D721Med (cell line): ENCODE measurements around the gene NALCN.

Experiments
- DNase-seq: peaks from one replicate; pipeline ENCODE4 v3.0.0; 2011; ENCODE audit warnings: low spot score; ENCODE audit not compliant: insufficient read length
- FAIRE-seq: peaks from 2 replicates; lab custom pipeline; 2011; peaks lifted over from hg19 to GRCh38; lab: Jason Lieb, UNC
- CTCF ChIP-seq: IDR thresholded peaks from 2 replicates; pipeline ENCODE4 v1.5.1; 2012; ENCODE audit warnings: mild to moderate bottlenecking, control low read depth; ENCODE audit not compliant: insufficient read depth; ENCODE audit errors: missing control alignments

Gene NALCN

GRCh38 chr13:101416181-101417042 is at the start of gene NALCN:
NALCN (minus strand) TSS chr13:101416508; CDS start chr13:101399126, 17,382 bp downstream.
- DNase-seq (no peak), FAIRE-seq (no peak)
- no peak for TF ChIP-seq CTCF

DNA sequence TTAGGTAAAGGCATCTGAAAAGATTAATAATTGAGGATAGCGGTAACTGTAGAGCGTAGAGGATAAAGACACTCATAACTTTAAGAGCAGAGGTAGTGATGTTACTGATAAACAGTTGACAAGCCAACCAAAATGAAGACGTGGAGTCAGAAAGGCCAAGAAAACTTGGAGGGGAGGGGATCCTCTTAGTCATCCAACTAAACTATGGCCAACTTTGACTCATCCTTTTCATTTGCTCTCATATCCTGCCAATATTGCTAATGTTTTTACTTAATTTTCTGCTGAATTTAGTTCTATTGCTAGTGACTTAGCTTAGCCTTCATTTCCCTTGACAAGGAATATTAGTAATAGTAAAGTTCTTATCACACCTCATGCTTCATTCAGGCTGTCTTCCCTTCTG is 49.6 kb upstream of the NALCN start:
- TF ChIP-seq CTCF, result no peak

DNA sequence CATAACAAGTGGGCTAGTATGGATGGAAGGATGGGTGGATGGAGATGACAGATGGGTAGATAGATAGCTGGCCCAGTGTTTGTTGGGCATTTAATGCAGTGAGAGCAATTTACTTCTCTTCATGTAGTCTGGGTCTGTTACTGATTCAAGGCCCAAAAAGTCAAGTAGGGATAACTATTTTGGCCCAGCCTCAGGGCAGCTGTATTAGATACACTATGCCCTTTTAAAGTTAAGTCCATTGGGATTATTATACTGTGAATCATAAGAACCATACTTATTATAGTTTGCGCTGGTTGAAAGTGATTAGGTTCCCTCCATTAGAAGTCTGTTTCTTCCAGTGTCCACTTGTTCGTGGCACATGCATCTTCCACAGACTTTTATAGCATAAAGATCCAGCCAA is 40.9 kb upstream of the NALCN start:
- no peak for TF ChIP-seq CTCF
- no peak for FAIRE-seq
- no peak for DNase-seq

More for the DNA sequence above, 49.6 kb upstream of the NALCN start:
- no peak for FAIRE-seq
- no peak for DNase-seq

DNA sequence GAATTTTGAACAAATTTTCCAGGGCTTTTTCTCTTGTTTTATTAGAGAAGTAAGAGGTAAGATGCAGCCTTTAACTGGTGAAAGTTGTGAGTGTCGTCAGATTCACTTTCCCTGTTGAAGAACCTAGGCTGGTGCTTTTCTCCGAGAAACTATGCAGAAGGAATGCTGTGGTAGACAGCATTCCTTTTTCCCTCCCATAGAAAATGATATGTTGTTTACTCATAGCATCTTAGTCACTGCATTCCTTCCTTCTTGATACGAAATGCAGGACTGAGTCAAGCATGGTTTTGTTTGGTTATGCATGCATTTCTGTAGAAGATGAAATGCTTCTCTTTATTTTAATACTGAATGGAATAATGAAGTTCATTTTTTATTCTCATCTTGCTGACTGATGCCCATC is 39.6 kb upstream of the NALCN start:
- no peak for TF ChIP-seq CTCF
- DNase-seq, result no peak
- FAIRE-seq, result no peak

- no peak for TF ChIP-seq CTCF
- FAIRE-seq (no peak), DNase-seq (no peak)
These were observed 38.5 kb upstream of the NALCN start for GRCh38 chr13:101454767-101455166.

DNA sequence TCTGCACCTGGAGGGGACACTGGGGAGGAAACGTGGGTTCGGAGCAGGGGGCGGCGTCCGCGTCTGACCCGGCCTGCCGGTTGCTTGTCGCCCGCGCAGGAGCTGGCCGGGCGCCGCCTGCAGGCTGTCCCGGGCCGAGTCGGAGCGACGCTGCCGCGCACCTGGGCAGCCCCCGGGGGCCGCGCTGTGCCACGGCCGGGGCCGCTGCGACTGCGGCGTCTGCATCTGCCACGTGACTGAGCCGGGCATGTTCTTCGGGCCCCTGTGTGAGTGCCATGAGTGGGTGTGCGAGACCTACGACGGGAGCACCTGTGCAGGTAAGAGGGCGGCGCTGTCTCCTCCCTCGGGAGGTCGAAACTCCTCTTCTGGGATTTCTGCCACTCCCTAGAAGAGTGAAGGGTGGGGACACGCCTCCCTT is 37.5 kb upstream of the NALCN start:
- no peak for FAIRE-seq
- no peak for DNase-seq
- TF ChIP-seq CTCF, result no peak
